ENCODE measurements around the gene GNAL.

GNAL gene

DNA sequence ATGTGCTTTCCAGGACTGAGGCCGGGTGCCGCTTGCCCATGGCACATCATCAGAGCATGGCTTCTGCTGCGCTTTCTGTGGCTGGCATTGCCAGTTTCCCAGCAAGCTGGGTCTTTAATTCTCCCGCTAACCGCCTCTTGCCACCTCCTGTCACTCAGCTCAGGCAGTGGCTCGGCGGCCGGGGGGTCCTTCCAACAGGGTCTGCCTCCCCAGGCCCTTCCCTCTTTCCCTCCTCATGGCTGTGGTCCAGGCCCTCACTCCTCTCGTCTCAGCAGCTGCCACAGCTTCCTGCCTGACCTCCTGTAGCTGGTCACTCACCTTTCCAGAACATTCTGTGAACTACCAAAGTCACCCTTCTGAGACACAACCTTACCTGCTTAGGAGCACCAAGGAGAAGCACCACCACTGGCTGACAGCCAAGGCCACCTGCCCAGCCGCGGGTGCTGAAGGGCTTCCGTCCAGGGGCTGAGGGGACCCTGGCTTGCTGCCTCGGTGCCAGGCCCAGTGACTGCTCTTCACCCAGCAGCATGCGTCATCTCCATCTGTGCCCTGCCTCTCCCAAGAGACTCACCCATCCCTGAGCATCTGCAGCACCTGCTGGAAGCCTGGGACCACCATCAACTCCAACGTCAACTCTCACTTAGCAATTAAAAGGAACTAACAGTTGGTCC lies 184.7 kb downstream of the GNAL start:
- Histone ChIP-seq H2AK5ac (ENCODE audit: low read depth, low read length) (no peak overlapping the region), H3K4me2 (ENCODE audit: insufficient read depth, low read length, poor library complexity, severe bottlenecking) (no peak overlapping the region), H2BK12ac (ENCODE audit: low read length) (no peak overlapping the region), H2BK120ac (ENCODE audit: low read depth, low read length) (no peak overlapping the region), H3K14ac (ENCODE audit: low read length) (no peak overlapping the region), H4K91ac (ENCODE audit: low read depth, low read length, poor library complexity) (no peak overlapping the region), H3K9me3 (replicated peaks in 1 of 2; ENCODE audit: control insufficient read depth in 2 of 2, insufficient read depth in 1 of 2, low read depth in 1 of 2, low read length in 2 of 2) (peaks cover 0 to 8% of the 10 kb centered on the region in 2 donors), H3K79me1 (ENCODE audit: low read depth, low read length) (peaks cover 2% of the 10 kb centered on the region), H2AFZ (ENCODE audit: low read length) (no peak overlapping the region), H3K36me3 (replicated peaks in 1 of 2; ENCODE audit: control insufficient read depth in 2 of 2, insufficient read depth in 2 of 2, low read length in 2 of 2) (peaks cover 0 to 61% of the 10 kb centered on the region in 2 donors), H4K8ac (ENCODE audit: low read depth, low read length) (no peak overlapping the region), H3K27me3 (ENCODE audit: control insufficient read depth in 3 of 3, insufficient read depth in 3 of 3, low read depth in 1 of 3, low read length in 3 of 3) (no peaks in the 10 kb centered on the region), H3K27ac (replicated peaks; ENCODE audit: low read length) (no peak overlapping the region), H3K4ac (ENCODE audit: low read length) (no peak overlapping the region), H3K23ac (ENCODE audit: low read depth, low read length, poor library complexity) (no peak overlapping the region), H3K9ac (ENCODE audit: low read depth, low read length, poor library complexity) (no peak overlapping the region), H3K4me3 (ENCODE audit: low read length in 2 of 2) (no peak overlapping the region), H3K4me1 (ENCODE audit: control insufficient read depth in 2 of 2, insufficient read depth in 1 of 2, low read depth in 1 of 2, low read length in 2 of 2) (no peaks in the 10 kb centered on the region), H2BK15ac (ENCODE audit: low read length) (no peak overlapping the region), H3K18ac (ENCODE audit: low read length) (no peak overlapping the region), H2BK5ac (ENCODE audit: low read length) (no peak overlapping the region)
- DNase-seq (ENCODE audit: low spot score) = no peak
- no CpG with 5 or more reads among the region's 15 CpGs for whole genome bisulfite sequencing, 2 donors (ENCODE audit: extremely low coverage in 2 of 2, insufficient read length in 2 of 2, insufficient replicate concordance in 1 of 2)

GRCh38 chr18:11874676-11875075 lies 185.6 kb downstream of the GNAL start:
- H3K4me2 ChIP-seq (ENCODE audit: insufficient read depth, low read length, poor library complexity, severe bottlenecking) = no peak overlapping the region
- H3K27me3 ChIP-seq (ENCODE audit: control insufficient read depth in 3 of 3, insufficient read depth in 3 of 3, low read depth in 1 of 3, low read length in 3 of 3) = no peaks in the 10 kb centered on the region
- H3K4me1 ChIP-seq (ENCODE audit: control insufficient read depth in 2 of 2, insufficient read depth in 1 of 2, low read depth in 1 of 2, low read length in 2 of 2) = no peaks in the 10 kb centered on the region
- H3K18ac ChIP-seq (ENCODE audit: low read length) = no peak overlapping the region
- no peak overlapping the region for H3K4ac ChIP-seq (ENCODE audit: low read length)
- H2AK5ac ChIP-seq (ENCODE audit: low read depth, low read length) = no peak overlapping the region
- H2BK15ac ChIP-seq (ENCODE audit: low read length) = no peak overlapping the region
- no peak for DNase-seq (ENCODE audit: low spot score)
- H3K4me3 ChIP-seq (ENCODE audit: low read length in 2 of 2) = no peak overlapping the region
- no peak overlapping the region for H2BK120ac ChIP-seq (ENCODE audit: low read depth, low read length)
- peaks cover 0 to 63% of the 10 kb centered on the region in 2 donors for H3K36me3 ChIP-seq (replicated peaks in 1 of 2; ENCODE audit: control insufficient read depth in 2 of 2, insufficient read depth in 2 of 2, low read length in 2 of 2)
- H4K91ac ChIP-seq (ENCODE audit: low read depth, low read length, poor library complexity) = no peak overlapping the region
- H3K23ac ChIP-seq (ENCODE audit: low read depth, low read length, poor library complexity) = no peak overlapping the region
- no peak overlapping the region for H2BK5ac ChIP-seq (ENCODE audit: low read length)
- H2AFZ ChIP-seq (ENCODE audit: low read length) = no peak overlapping the region
- no peak overlapping the region for H3K27ac ChIP-seq (replicated peaks; ENCODE audit: low read length)
- peaks cover 2% of the 10 kb centered on the region for H3K79me1 ChIP-seq (ENCODE audit: low read depth, low read length)
- no CpG with 5 or more reads among the region's 8 CpGs for WGBS, 2 donors (ENCODE audit: extremely low coverage in 2 of 2, insufficient read length in 2 of 2, insufficient replicate concordance in 1 of 2)
- H4K8ac ChIP-seq (ENCODE audit: low read depth, low read length) = no peak overlapping the region
- no peak overlapping the region for H3K14ac ChIP-seq (ENCODE audit: low read length)
- peaks cover 0 to 8% of the 10 kb centered on the region in 2 donors for H3K9me3 ChIP-seq (replicated peaks in 1 of 2; ENCODE audit: control insufficient read depth in 2 of 2, insufficient read depth in 1 of 2, low read depth in 1 of 2, low read length in 2 of 2)
- H2BK12ac ChIP-seq (ENCODE audit: low read length) = no peak overlapping the region
- H3K9ac ChIP-seq (ENCODE audit: low read depth, low read length, poor library complexity) = no peak overlapping the region

- H2BK12ac ChIP-seq (ENCODE audit: low read length) = no peak overlapping the region
- no peak overlapping the region for H2BK5ac ChIP-seq (ENCODE audit: low read length)
- H3K4me3 ChIP-seq (ENCODE audit: low read length in 2 of 2) = no peak overlapping the region
- H3K27ac ChIP-seq (replicated peaks; ENCODE audit: low read length) = no peak overlapping the region
- H4K91ac ChIP-seq (ENCODE audit: low read depth, low read length, poor library complexity) = no peak overlapping the region
- no CpG with 5 or more reads among the region's 10 CpGs for WGBS, 2 donors (ENCODE audit: extremely low coverage in 2 of 2, insufficient read length in 2 of 2, insufficient replicate concordance in 1 of 2)
- H3K18ac ChIP-seq (ENCODE audit: low read length) = no peak overlapping the region
- H3K36me3 ChIP-seq (replicated peaks in 1 of 2; ENCODE audit: control insufficient read depth in 2 of 2, insufficient read depth in 2 of 2, low read length in 2 of 2) = peaks cover 2 to 67% of the 10 kb centered on the region in 2 donors
- H3K9me3 ChIP-seq (replicated peaks in 1 of 2; ENCODE audit: control insufficient read depth in 2 of 2, insufficient read depth in 1 of 2, low read depth in 1 of 2, low read length in 2 of 2) = peaks cover 0 to 8% of the 10 kb centered on the region in 2 donors
- H3K27me3 ChIP-seq (ENCODE audit: control insufficient read depth in 3 of 3, insufficient read depth in 3 of 3, low read depth in 1 of 3, low read length in 3 of 3) = no peaks in the 10 kb centered on the region
- H3K9ac ChIP-seq (ENCODE audit: low read depth, low read length, poor library complexity) = no peak overlapping the region
- H3K4ac ChIP-seq (ENCODE audit: low read length) = no peak overlapping the region
- no peak overlapping the region for H2BK15ac ChIP-seq (ENCODE audit: low read length)
- H3K23ac ChIP-seq (ENCODE audit: low read depth, low read length, poor library complexity) = no peak overlapping the region
- no peak overlapping the region for H4K8ac ChIP-seq (ENCODE audit: low read depth, low read length)
- no peak overlapping the region for H2AK5ac ChIP-seq (ENCODE audit: low read depth, low read length)
- H3K4me1 ChIP-seq (ENCODE audit: control insufficient read depth in 2 of 2, insufficient read depth in 1 of 2, low read depth in 1 of 2, low read length in 2 of 2) = no peaks in the 10 kb centered on the region
- peaks cover 6% of the 10 kb centered on the region for H3K79me1 ChIP-seq (ENCODE audit: low read depth, low read length)
- no peak overlapping the region for H3K4me2 ChIP-seq (ENCODE audit: insufficient read depth, low read length, poor library complexity, severe bottlenecking)
- no peak overlapping the region for H2AFZ ChIP-seq (ENCODE audit: low read length)
- no peak for DNase-seq (ENCODE audit: low spot score)
- no peak overlapping the region for H2BK120ac ChIP-seq (ENCODE audit: low read depth, low read length)
- no peak overlapping the region for H3K14ac ChIP-seq (ENCODE audit: low read length)
These were observed 188.6 kb downstream of the GNAL start for GRCh38 chr18:11877497-11878135.

DNA sequence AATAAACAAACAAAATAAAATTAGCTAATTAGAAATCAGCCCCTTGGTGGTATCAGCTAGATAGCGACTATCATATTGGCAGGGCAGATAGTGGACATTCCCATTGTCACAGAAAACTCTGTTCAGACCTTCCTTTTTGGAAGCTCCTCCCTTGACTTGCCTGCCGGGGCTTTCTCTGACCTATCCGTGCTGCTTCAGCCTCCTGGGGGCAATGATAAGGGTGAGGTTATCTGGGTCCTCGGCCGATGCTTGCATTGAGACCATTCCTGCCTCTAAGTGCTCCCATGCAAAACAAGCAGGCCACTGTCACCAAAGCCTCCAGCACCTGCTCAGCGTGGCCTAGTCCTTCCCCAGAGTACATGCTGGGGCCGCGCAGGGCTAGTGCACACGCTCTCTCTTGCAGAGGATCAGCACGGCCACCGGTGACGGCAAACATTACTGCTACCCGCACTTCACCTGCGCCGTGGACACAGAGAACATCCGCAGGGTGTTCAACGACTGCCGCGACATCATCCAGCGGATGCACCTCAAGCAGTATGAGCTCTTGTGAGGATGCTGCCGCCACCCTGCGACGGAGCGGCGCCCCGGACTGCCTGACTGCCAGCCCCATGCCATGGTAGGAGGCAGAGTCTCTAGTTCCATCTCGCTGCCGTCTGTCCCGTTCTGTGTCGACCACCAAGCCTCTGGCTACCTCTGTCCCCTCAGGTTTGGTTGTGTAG lies 191.7 kb downstream of the GNAL start:
- Histone ChIP-seq H3K27me3 (ENCODE audit: control insufficient read depth in 3 of 3, insufficient read depth in 3 of 3, low read depth in 1 of 3, low read length in 3 of 3) (no peaks in the 10 kb centered on the region), H2AK5ac (ENCODE audit: low read depth, low read length) (peak overlapping the region; percentile 59), H3K23ac (ENCODE audit: low read depth, low read length, poor library complexity) (peak overlapping the region; percentile 86), H2BK15ac (ENCODE audit: low read length) (no peak overlapping the region), H2AFZ (ENCODE audit: low read length) (no peak overlapping the region), H3K18ac (ENCODE audit: low read length) (peak overlapping the region; percentile 38), H3K14ac (ENCODE audit: low read length) (no peak overlapping the region), H3K9ac (ENCODE audit: low read depth, low read length, poor library complexity) (no peak overlapping the region), H3K4me2 (ENCODE audit: insufficient read depth, low read length, poor library complexity, severe bottlenecking) (no peak overlapping the region), H2BK12ac (ENCODE audit: low read length) (peak overlapping the region; percentile 58), H3K79me1 (ENCODE audit: low read depth, low read length) (peaks cover 4% of the 10 kb centered on the region), H3K4ac (ENCODE audit: low read length) (peak overlapping the region; percentile 53), H3K36me3 (replicated peaks in 1 of 2; ENCODE audit: control insufficient read depth in 2 of 2, insufficient read depth in 2 of 2, low read length in 2 of 2) (peaks cover 5 to 72% of the 10 kb centered on the region in 2 donors), H4K91ac (ENCODE audit: low read depth, low read length, poor library complexity) (no peak overlapping the region), H2BK120ac (ENCODE audit: low read depth, low read length) (no peak overlapping the region), H2BK5ac (ENCODE audit: low read length) (no peak overlapping the region), H4K8ac (ENCODE audit: low read depth, low read length) (peak overlapping the region; percentile 43), H3K27ac (replicated peaks; ENCODE audit: low read length) (no peak overlapping the region), H3K4me3 (ENCODE audit: low read length in 2 of 2) (no peak overlapping the region), H3K9me3 (replicated peaks in 1 of 2; ENCODE audit: control insufficient read depth in 2 of 2, insufficient read depth in 1 of 2, low read depth in 1 of 2, low read length in 2 of 2) (peaks cover 0 to 6% of the 10 kb centered on the region in 2 donors), H3K4me1 (ENCODE audit: control insufficient read depth in 2 of 2, insufficient read depth in 1 of 2, low read depth in 1 of 2, low read length in 2 of 2) (no peaks in the 10 kb centered on the region)
- WGBS, 2 donors (ENCODE audit: extremely low coverage in 2 of 2, insufficient read length in 2 of 2, insufficient replicate concordance in 1 of 2) = no CpG with 5 or more reads among the region's 30 CpGs
- DNase-seq (ENCODE audit: low spot score) = no peak

Measured in neuronal stem cell (in vitro differentiated cells).